NCI-H526 treated with DMSO at 0.1 percent for 48 hours (cell line): ENCODE data around the gene SUSD3.
"Not testable (repeated sequence)": the region's sequence is repeated elsewhere in the genome, so short reads cannot be mapped to it uniquely, and the experiment has no call there.

ENCODE experiments used
- DNase-seq: peaks from one replicate; lab custom pipeline; 2025; lab: John Stamatoyannopoulos, UW

The SUSD3 gene

DNA sequence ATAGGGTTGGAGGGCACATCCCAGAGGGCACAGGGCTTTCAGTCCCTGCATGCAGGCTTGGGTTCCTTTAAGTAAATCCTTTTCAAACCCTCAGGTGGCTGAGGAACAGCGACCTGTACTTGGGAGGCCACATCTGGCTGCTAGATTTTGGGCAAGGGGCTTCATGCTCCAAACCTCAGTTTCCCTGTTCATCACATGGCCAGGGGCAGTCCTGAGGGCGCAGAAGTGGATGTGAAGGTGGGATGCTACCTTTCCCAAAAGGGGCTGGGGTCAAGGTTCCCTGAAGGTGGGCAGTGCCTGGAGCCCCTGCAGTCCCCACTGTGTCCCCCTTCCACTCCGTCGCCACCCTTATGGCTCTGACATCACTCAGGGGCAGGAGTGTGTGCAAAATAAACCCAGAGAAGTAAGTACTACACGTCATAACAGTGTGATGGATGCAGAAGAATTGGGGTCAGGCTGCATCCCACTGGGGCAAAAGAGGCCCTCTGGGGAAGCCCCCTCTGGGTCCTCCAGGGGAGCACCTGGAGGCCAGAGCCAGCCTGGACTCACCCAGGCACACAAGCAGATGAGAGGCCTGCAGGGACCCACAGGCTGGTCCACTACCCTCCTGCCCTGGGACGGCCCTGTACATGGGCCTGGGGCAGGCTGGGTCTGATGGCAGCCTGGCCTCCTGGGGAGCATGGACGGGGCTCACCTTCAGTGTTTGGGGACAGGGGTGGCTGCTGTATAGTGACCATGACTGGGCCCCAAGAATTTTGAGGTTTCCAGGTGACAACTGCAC is 35.6 kb downstream of the SUSD3 start:
- no peak for DNase-seq

GRCh38 chr9:93094658-93095204 is 36.2 kb downstream of the SUSD3 start:
- no peak for DNase-seq

- DNase-seq = peak; percentile 94
These were observed 37.0 kb downstream of the SUSD3 start for GRCh38 chr9:93095205-93096130.

GRCh38 chr9:93096131-93096802 is 37.8 kb downstream of the SUSD3 start, which contains the start of gene CARD19:
Gene CARD19 (plus strand): TSS chr9:93096217. CDS start chr9:93096346, 129 bp downstream.
- DNase-seq = peak; percentile 4

DNA sequence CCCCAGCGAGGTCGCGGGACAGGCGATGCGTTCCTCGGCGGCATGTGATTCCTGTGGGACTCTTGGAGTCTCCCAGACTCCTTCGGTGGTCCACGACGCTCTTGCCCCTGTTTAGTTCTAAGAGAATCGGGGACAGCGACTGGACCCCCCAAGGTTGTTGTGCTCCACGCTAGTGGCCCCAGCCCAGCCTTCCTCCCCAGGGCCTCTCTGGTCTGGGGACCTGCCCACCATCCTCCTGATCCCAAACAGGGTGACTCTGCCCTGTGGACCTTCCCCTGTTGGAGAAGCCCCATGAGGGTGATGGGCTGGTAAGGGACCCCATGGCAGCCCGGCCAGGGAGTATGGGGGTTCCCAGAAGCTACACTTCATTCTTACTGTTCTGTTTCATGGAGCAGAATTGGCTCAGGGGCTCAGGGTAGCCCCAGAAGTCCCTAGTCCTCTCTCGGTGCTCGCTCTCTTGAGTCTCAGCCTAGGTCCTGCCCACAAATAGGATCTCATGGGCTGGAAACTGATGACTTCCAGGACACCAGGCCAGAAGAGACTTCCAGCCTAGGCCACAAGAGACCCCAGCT is 38.4 kb downstream of the SUSD3 start:
- no peak for DNase-seq

- DNase-seq = no peak
These were observed 39.2 kb downstream of the SUSD3 start for GRCh38 chr9:93097511-93098201.

GRCh38 chr9:93098236-93098946 is 39.9 kb downstream of the SUSD3 start:
- no peak for DNase-seq

DNA sequence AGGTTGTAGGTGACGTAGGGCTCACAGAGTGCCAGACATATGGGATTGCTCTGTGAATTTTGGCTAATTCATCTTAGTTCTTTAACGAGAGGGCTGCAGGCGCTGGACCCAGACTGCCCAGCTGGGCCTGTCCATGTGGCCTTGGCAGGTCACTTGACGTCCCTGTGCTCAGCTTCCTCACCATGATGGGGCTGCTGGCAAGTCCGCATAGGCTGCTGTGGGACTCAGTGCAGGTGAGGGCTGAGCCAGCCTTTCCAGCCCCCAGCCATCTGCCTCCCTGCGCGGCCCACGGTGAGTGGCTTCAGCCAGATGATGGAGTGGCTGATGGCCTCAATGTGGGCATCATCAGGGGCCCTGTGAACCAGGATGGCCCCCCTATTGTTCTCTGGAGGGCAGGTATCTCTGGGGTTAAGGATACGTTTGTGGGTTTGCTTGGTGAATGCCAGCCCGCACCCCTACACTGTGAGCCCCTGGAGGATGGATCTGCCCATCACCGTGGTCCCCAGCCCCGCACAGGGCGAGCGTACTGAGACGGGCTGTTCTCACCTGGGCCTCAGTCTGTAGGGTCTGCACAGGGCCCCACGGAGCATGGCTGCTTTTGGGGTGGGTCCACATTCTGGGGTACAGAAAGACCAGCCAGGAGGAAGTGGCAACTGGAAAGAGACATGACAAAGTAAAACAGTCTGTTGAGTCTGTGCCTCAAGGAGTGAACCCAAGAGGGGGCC is 41.2 kb downstream of the SUSD3 start:
- DNase-seq = no peak

DNA sequence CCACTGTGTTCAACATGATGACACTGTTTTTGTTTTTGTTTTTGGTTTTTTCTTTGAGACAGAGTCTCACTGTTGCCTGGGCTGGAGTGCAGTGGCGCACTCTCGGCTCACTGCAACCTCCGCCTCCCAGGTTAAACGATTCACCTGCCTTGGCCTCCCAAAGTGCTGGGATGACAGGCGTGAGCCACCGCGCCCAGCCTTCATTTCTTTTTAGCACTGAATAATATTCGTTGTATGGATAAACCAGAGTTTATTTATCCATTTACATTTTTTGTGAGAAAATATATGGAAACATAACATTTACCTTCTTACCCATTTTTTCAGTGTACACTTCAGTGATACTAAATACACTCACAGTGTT is 41.8 kb downstream of the SUSD3 start:
- DNase-seq = no peak

DNA sequence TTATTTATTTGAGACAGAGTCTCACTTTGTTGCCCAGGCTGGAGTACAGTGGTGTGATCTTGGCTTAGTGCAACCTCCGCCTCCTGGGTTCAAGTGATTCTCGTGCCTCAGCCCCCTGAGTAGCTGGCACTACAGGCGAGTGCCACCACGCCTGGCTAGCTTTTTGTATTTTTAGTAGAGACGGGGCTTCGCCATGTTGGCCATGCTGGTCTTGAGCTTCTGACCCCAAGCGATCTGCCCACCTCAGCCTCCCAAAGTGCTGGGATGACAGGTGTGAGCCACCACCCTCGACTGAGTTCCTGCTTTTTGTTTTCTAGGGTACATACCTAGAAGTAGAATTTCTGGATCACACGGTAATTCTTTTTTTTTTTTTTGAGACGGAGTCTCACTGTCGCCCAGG is 42.6 kb downstream of the SUSD3 start:
- not testable (repeated sequence) for DNase-seq

DNA sequence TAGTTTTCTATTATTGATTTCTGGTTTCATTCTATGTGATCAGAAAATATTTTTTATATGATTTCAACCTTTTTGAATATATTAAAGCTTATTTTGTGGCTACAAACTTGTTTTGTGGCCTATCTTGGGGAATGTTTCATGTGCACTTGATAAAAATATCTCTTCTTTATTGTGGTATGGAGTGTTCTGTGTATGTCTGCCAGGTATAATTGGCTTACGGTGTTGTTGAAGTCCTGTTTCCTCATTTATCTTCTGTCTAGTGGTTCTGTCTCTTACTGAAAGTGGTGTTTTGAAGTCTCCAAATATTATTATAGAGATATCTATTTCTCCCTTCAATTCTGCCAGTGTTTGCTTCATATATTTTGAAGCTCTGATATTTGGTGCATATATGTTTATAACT is 47.1 kb downstream of the SUSD3 start:
- DNase-seq = no peak

- DNase-seq = no peak
These were observed 48.8 kb downstream of the SUSD3 start for GRCh38 chr9:93107151-93107824.

DNA sequence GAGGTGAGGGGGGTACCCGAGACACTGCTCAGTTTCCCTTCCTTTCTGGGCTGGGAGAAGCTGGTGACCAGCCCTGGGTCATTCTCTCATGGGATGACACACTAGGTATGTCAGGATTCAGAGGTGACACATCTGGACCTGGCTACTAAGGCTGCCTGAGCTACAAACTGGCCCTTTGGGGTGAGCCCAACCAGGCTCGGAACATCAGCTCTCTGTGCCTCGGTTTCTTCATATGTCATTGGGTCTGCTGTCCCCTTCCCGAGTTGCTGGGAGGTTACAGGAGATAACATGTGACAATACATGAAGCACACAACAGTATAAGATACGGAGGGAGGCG is 49.3 kb downstream of the SUSD3 start:
- no peak for DNase-seq

- DNase-seq = no peak
These were observed 50.0 kb downstream of the SUSD3 start for GRCh38 chr9:93108291-93109041.

DNA sequence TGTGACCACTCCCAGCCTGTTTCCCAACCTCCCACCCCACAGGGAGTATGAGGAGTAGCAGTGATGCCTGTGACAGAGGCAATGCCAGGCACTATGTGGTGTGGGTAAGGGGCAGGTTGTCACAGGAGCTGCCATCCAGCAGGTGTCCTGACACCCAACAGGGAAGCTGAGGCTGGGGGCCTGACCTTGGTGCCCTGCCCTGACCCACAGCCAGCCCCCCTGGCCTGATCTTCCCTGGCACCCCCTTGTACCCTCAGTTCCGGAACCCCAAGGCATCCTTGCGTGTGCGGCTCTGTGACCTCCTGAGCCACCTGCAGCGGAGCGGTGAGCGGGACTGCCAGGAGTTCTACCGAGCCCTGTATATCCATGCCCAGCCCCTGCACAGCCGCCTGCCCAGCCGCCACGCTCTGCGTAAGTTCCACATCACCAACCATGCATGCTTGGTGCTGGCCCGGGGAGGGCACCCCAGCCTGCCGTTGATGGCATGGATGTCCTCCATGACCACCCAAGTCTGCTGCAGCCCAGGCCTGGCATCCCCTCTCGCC is 51.9 kb downstream of the SUSD3 start:
- no peak for DNase-seq

GRCh38 chr9:93111001-93111370 is 52.5 kb downstream of the SUSD3 start:
- DNase-seq = no peak

DNA sequence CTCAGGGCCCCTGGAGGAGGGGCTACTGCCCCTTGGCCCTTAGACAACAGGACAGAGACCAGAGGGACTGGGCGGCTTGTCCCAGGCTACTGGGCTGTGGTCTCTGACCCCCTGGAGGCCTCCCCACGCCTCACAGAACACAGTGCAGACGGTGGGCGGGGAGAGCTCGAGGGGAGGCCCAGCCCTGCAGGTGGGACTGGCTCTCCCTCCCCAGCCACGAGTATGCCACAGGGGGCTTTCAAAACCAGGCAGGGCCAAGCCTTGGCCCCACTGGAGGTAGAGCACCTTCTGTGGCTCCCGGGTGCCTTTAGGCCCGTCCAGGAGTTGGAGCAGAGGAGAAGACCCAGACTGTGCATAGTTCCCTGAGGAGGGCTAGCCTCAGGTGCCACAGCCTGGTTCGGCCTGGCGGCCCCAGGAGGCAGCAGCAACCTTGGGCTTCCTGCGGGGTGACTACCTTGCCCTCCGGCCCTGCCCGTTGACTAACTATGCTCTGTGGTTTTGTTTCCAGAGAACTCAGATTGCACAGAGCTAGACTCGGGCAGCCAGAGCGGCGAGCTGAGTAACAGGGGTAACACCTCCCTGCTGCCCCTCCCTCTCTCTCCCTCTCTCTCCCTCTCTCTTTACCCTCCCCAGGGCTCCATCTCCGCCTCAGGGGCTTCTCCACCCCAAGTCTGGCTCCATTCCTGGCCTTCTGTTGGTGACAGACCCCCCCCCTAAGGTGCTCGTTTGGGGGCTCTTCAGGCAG is 53.0 kb downstream of the SUSD3 start:
- DNase-seq = no peak
